IMR-90 (cell line): ENCODE measurements around the gene ZNF292. TPM values are rescaled to one million over a fixed set of nuclear protein-coding genes. Genes with fewer than 3 reads are reported as not detected.

ENCODE experiments used
- ATAC-seq: fragments of 200-7000 bp; cut with Tn5 transposase; 2 replicates; pipeline ENCODE4 v1.9.1; 2020; ENCODE audit warnings: low read depth, mild to moderate bottlenecking, moderate library complexity
- BruUV-seq: library from RNA; stranded (reverse); fragments of 400-500 nt; replicated peaks from 2 replicates; lab custom pipeline; 2021; lab: Mats Ljungman, UMichigan
- CTCF ChIA-PET: fragments of 300-600 bp; formaldehyde crosslinking; extraction: SDS; loops from one replicate; lab custom pipeline; 2021; ENCODE audit warnings: antibody characterized with exemption; lab: Yijun Ruan, JAX
- POLR2A ChIA-PET: fragments of 300-600 bp; sonication (Branson Sonifier 250); formaldehyde crosslinking; loops from one replicate; lab custom pipeline; 2022; ENCODE audit warnings: antibody characterized with exemption; ENCODE audit not compliant: unreplicated experiment; lab: Charles Lee
- DNase-seq: peaks from one replicate; pipeline ENCODE4 v3.0.0; 2013
- H2AFZ ChIP-seq: replicated peaks from 2 replicates; pipeline ENCODE3; 2013; ENCODE audit warnings: low read length, mild to moderate bottlenecking; ENCODE audit not compliant: poor library complexity
- H2AK5ac ChIP-seq: 2 replicates; pipeline ENCODE4 v1.6.1; 2013; ENCODE audit warnings: low read depth, low read length, inconsistent platforms
- H2AK9ac ChIP-seq: replicated peaks from 2 replicates; pipeline ENCODE3; 2013; ENCODE audit warnings: mild to moderate bottlenecking, low read depth, low read length, moderate library complexity; ENCODE audit not compliant: poor library complexity
- H2BK120ac ChIP-seq: 2 replicates; pipeline ENCODE4 v1.6.1; 2013; ENCODE audit warnings: low read depth, low read length, inconsistent platforms
- H2BK15ac ChIP-seq: 3 replicates; pipeline ENCODE4 v1.6.1; 2013; ENCODE audit warnings: low read depth, low read length, inconsistent platforms
- H2BK20ac ChIP-seq: 2 replicates; pipeline ENCODE4 v1.6.1; 2013; ENCODE audit warnings: low read depth, mild to moderate bottlenecking, inconsistent platforms, low read length, moderate library complexity
- H2BK5ac ChIP-seq: 2 replicates; pipeline ENCODE4 v1.6.1; 2013; ENCODE audit warnings: mild to moderate bottlenecking, low read depth, low read length, inconsistent platforms; ENCODE audit not compliant: poor library complexity, severe bottlenecking
- H3K14ac ChIP-seq: replicated peaks from 2 replicates; pipeline ENCODE4 v1.6.1; 2013; ENCODE audit warnings: low read depth, low read length, inconsistent platforms
- H3K18ac ChIP-seq: 2 replicates; pipeline ENCODE4 v1.6.1; 2013; ENCODE audit warnings: low read depth, low read length, control low read depth
- H3K23ac ChIP-seq: 2 replicates; pipeline ENCODE4 v1.6.1; 2013; ENCODE audit warnings: low read depth, low read length, inconsistent platforms
- H3K27ac ChIP-seq: 2 replicates; pipeline ENCODE4 v1.5.1; 2013; ENCODE audit warnings: mild to moderate bottlenecking, control low read depth, low read length; ENCODE audit not compliant: insufficient read depth
- H3K27me3 ChIP-seq: 2 replicates; pipeline ENCODE4 v1.6.1; 2013; ENCODE audit warnings: low read length; ENCODE audit not compliant: control insufficient read depth, insufficient read depth
- H3K36me3 ChIP-seq: 2 replicates; pipeline ENCODE4 v1.6.1; 2013; ENCODE audit warnings: low read length, mixed read lengths; ENCODE audit not compliant: control insufficient read depth, insufficient read depth
- H3K4ac ChIP-seq: 2 replicates; pipeline ENCODE4 v1.6.1; 2013; ENCODE audit warnings: low read depth, low read length, inconsistent platforms
- H3K4me1 ChIP-seq: 2 replicates; pipeline ENCODE4 v1.6.1; 2013; ENCODE audit warnings: low read length, mixed read lengths; ENCODE audit not compliant: control insufficient read depth, insufficient read depth
- H3K4me2 ChIP-seq: 2 replicates; pipeline ENCODE4 v1.6.1; 2013; ENCODE audit warnings: low read depth, mild to moderate bottlenecking, control low read depth, low read length, moderate library complexity
- H3K4me3 ChIP-seq: 2 replicates; pipeline ENCODE4 v1.5.1; 2013; ENCODE audit warnings: low read depth, mild to moderate bottlenecking, control low read depth, low read length, moderate library complexity; ENCODE audit not compliant: insufficient read depth
- H3K56ac ChIP-seq: 2 replicates; pipeline ENCODE4 v1.6.1; 2013; ENCODE audit warnings: low read length, inconsistent platforms; ENCODE audit not compliant: insufficient read depth; ENCODE audit errors: extremely low read depth
- H3K79me1 ChIP-seq, 2 experiments: 2 replicates each; pipeline ENCODE4 v1.6.1; 2013; ENCODE audit warnings: low read length in 2 of 2, inconsistent platforms in 1 of 2, low read depth in 1 of 2
- H3K9ac ChIP-seq: 2 replicates; pipeline ENCODE4 v1.6.1; 2013; ENCODE audit warnings: low read depth, low read length, control low read depth
- H3K9me1 ChIP-seq: 2 replicates; pipeline ENCODE4 v1.6.1; 2013; ENCODE audit warnings: low read length, inconsistent platforms; ENCODE audit not compliant: insufficient read depth
- H3K9me3 ChIP-seq: 2 replicates; pipeline ENCODE4 v1.6.1; 2013; ENCODE audit warnings: low read length; ENCODE audit not compliant: control insufficient read depth, insufficient read depth
- H4K20me1 ChIP-seq: 2 replicates; pipeline ENCODE4 v1.6.1; 2013; ENCODE audit warnings: low read length, inconsistent platforms; ENCODE audit not compliant: insufficient read depth
- H4K5ac ChIP-seq: 2 replicates; pipeline ENCODE4 v1.6.1; 2013; ENCODE audit warnings: mild to moderate bottlenecking, low read depth, low read length, control low read depth
- H4K8ac ChIP-seq, 2 experiments: 2 replicates each; pipeline ENCODE4 v1.6.1; 2013; ENCODE audit warnings: low read depth in 2 of 2, low read length in 2 of 2, control low read depth in 1 of 2, inconsistent platforms in 1 of 2
- H4K91ac ChIP-seq: 2 replicates; pipeline ENCODE4 v1.6.1; 2013; ENCODE audit warnings: low read depth, low read length, inconsistent platforms; ENCODE audit not compliant: insufficient read depth
- CTCF ChIP-seq: conservative IDR thresholded peaks from 2 replicates; pipeline ENCODE4 v1.5.1; 2012; ENCODE audit warnings: mild to moderate bottlenecking, low read depth, low read length, improper control_type of control experiment
- ELK1 ChIP-seq: fragments of 150-350 bp; IDR thresholded peaks from 2 replicates; pipeline ENCODE4 v1.6.1; 2016; ENCODE audit warnings: low read depth, mild to moderate bottlenecking, low read length, moderate library complexity, borderline replicate concordance
- FOS ChIP-seq: fragments of 150-350 bp; IDR thresholded peaks from 2 replicates; pipeline ENCODE4 v1.6.1; 2016; ENCODE audit warnings: low read depth, low read length
- MAZ ChIP-seq: IDR thresholded peaks from 2 replicates; pipeline ENCODE4 v1.6.1; 2012; ENCODE audit warnings: low read depth, mild to moderate bottlenecking, low read length, improper control_type of control experiment, moderate library complexity, borderline replicate concordance
- RAD21 ChIP-seq: IDR thresholded peaks from 2 replicates; pipeline ENCODE4 v1.6.1; 2012; ENCODE audit warnings: low read length, improper control_type of control experiment
- RFX5 ChIP-seq: IDR thresholded peaks from 2 replicates; pipeline ENCODE4 v1.8.0; 2012; ENCODE audit warnings: low read depth, mild to moderate bottlenecking, low read length, moderate library complexity
- SMC3 ChIP-seq: fragments of 150-350 bp; IDR thresholded peaks from 2 replicates; pipeline ENCODE4 v1.6.1; 2016; ENCODE audit warnings: low read depth, mild to moderate bottlenecking, antibody characterized with exemption, low read length, moderate library complexity
- dilution Hi-C: fragments of 300-500 bp; cut with HindIII; formaldehyde crosslinking; loops from one replicate; pipeline ENCODE4 v1.14.3; 2018; ENCODE audit warnings: low sequenced_read_pairs; ENCODE audit not compliant: unreplicated experiment
- in situ Hi-C: fragments of 300-500 bp; cut with MboI; formaldehyde crosslinking; loops from 3 replicates; pipeline ENCODE4 v1.14.3; 2019; ENCODE audit warnings: low sequenced_read_pairs, inconsistent platforms, mixed read lengths
- intact Hi-C: fragments of 100-400 bp; cut with micrococcal nuclease; formaldehyde crosslinking; loops from 2 replicates; pipeline ENCODE4 v1.10.0; 2022
- polyA plus RNA-seq, 3 experiments: library from polyadenylated mRNA; depleted of rRNA; stranded (reverse); fragments of >200 nt; gene quantifications; 2 replicates each; pipeline ENCODE4 v1.2.3, GENCODE V29; 2012; ENCODE audit warnings: low replicate concordance in 1 of 3
- total RNA-seq: library from RNA; depleted of rRNA; stranded (reverse); fragments of >200 nt; gene quantifications from 2 replicates; pipeline ENCODE4 v1.2.3, GENCODE V29; 2012

ZNF292 gene
- total and polyA plus RNA-seq, 2 of the 4 experiments (the other 2 are of a cell fraction): 5.5 to 28.3 TPM

- Histone ChIP-seq H4K5ac (no peak overlapping the region), H2AFZ (no peak overlapping the region), H3K18ac (no peak overlapping the region), H3K9ac (no peak overlapping the region), H3K36me3 (peaks cover 14% of the 10 kb centered on the region), H3K27ac (no peak overlapping the region), H4K8ac (no peak overlapping the region), H3K4me3 (no peak overlapping the region), H3K4me2 (no peak overlapping the region), H3K4ac (no peak overlapping the region), H2BK15ac (no peak overlapping the region), H2AK9ac (no peak overlapping the region), H4K20me1 (peaks cover 13% of the 10 kb centered on the region; the same call in 1 of the 2 replicates), H2BK120ac (no peak overlapping the region), H4K91ac (no peak overlapping the region), H2BK20ac (no peak overlapping the region), H3K56ac (no peak overlapping the region), H2BK5ac (no peak overlapping the region), H3K9me1 (peaks cover 2% of the 10 kb centered on the region; the same call in 1 of the 2 replicates), H3K23ac (no peak overlapping the region), H2AK5ac (no peak overlapping the region), H3K4me1 (no peaks in the 10 kb centered on the region), H3K14ac (no peak overlapping the region), H3K9me3 (no peaks in the 10 kb centered on the region), H3K27me3 (no peaks in the 10 kb centered on the region), H3K79me1 (peaks cover 14 to 25% of the 10 kb centered on the region in 2 experiments)
- in situ Hi-C loops: no loop called here
- peak; percentile 45 for DNase-seq
- TF ChIP-seq RFX5: no peak
- TF ChIP-seq CTCF: peak; percentile 55
- peak; percentile 44 for TF ChIP-seq RAD21
- no peak for TF ChIP-seq ELK1
- TF ChIP-seq SMC3: peak; percentile 65
- TF ChIP-seq MAZ: no peak
- no peak for TF ChIP-seq FOS
- dilution Hi-C loops: no loop called here
- peak; percentile 61 for ATAC-seq
- no TSS peak for BruUV-seq
- CTCF ChIA-PET: interaction anchor here (0.5 to 1.0 kb wide), 2 partner anchors 12 to 38 kb away, joined by 3 to 4 read pairs; no protein-coding TSS in a partner anchor
- POLR2A ChIA-PET: no interaction called here
- intact Hi-C loops: loop anchor here (2.0 to 5.0 kb wide), 3 partner anchors 83 to 171 kb away; partner anchors contain the start of gene ZNF292
Measured at GRCh38 chr6:87237804-87238203, 82.4 kb downstream of the ZNF292 start.
